Muscle of leg (tissue), 11 donors: Measurements from ENCODE around the gene TNIP1. TPM values are rescaled to one million over a fixed set of nuclear protein-coding genes. Genes with fewer than 3 reads are reported as not detected.
A peak's percentile ranks its signal among the peaks of the same experiment; 100 is the strongest.

ENCODE experiments used
- DNase-seq: peaks from one replicate; pipeline ENCODE4 v3.0.0; 2013
- H3K27ac ChIP-seq: one replicate; pipeline ENCODE4 v1.5.1; 2013; ENCODE audit warnings: mild to moderate bottlenecking, low read length, control low read depth
- H3K27me3 ChIP-seq: one replicate; pipeline ENCODE4 v1.6.1; 2013; ENCODE audit warnings: low read length; ENCODE audit not compliant: control insufficient read depth, insufficient read depth
- H3K36me3 ChIP-seq: one replicate; pipeline ENCODE4 v1.6.1; 2013; ENCODE audit warnings: low read length; ENCODE audit not compliant: control insufficient read depth, insufficient read depth
- H3K4me1 ChIP-seq: one replicate; pipeline ENCODE4 v1.6.1; 2013; ENCODE audit warnings: low read length; ENCODE audit not compliant: control insufficient read depth, insufficient read depth
- H3K4me3 ChIP-seq: one replicate; pipeline ENCODE4 v1.5.1; 2013; ENCODE audit warnings: low read length, control low read depth
- H3K9me3 ChIP-seq: replicated peaks from 2 replicates; pipeline ENCODE4 v1.6.1; 2013; ENCODE audit warnings: low read depth, low read length; ENCODE audit not compliant: control insufficient read depth
- WGBS: methylation state at CpG from one replicate; pipeline ENCODE4 v1.1.5; 2013; ENCODE audit warnings: missing lambda C conversion rate; ENCODE audit not compliant: insufficient coverage; 5-methylcytosine and 5-hydroxymethylcytosine counted together
- polyA plus RNA-seq, 8 donors: library from polyadenylated mRNA; unstranded; fragments of 120-200 nt; gene quantifications; one replicate each; pipeline versions ENCODE4 v1.2.1 to v1.2.3, GENCODE V29; 2013; ENCODE audit warnings: inconsistent platforms in 1 of 8, low replicate concordance in 1 of 8; ENCODE audit not compliant: insufficient read length in 8 of 8, insufficient read depth in 1 of 8
- total RNA-seq: library from RNA; stranded (reverse); fragments of 120-200 nt; gene quantifications from one replicate; pipeline ENCODE4 v1.2.4, GENCODE V29; 2013

Gene TNIP1
- total and polyA plus RNA-seq, 9 donors = 51.3 to 102 (median 89.2) TPM

GRCh38 chr5:151034422-151035379 lies 46.1 kb downstream of the TNIP1 start:
- H3K36me3 ChIP-seq = peaks cover 92% of the 10 kb centered on the region
- 89% methylated on average over 16 of the region's 19 CpGs for WGBS
- no peak overlapping the region for H3K4me3 ChIP-seq
- DNase-seq = no peak
- no peaks in the 10 kb centered on the region for H3K27me3 ChIP-seq
- H3K4me1 ChIP-seq = peaks cover 39% of the 10 kb centered on the region
- H3K9me3 ChIP-seq = no peaks in the 10 kb centered on the region
- no peak overlapping the region for H3K27ac ChIP-seq

GRCh38 chr5:151033217-151033934 lies 47.5 kb downstream of the TNIP1 start:
- peaks cover 32% of the 10 kb centered on the region for H3K4me1 ChIP-seq
- 98% methylated on average over 11 of the region's 14 CpGs for WGBS
- peaks cover 92% of the 10 kb centered on the region for H3K36me3 ChIP-seq
- H3K27ac ChIP-seq = no peak overlapping the region
- no peak overlapping the region for H3K4me3 ChIP-seq
- H3K9me3 ChIP-seq = no peaks in the 10 kb centered on the region
- H3K27me3 ChIP-seq = no peaks in the 10 kb centered on the region
- DNase-seq = no peak

GRCh38 chr5:151031554-151031953 lies 49.3 kb downstream of the TNIP1 start:
- Histone ChIP-seq H3K9me3 (no peaks in the 10 kb centered on the region), H3K36me3 (peaks cover 94% of the 10 kb centered on the region), H3K4me1 (peaks cover 18% of the 10 kb centered on the region), H3K27me3 (no peaks in the 10 kb centered on the region), H3K4me3 (no peak overlapping the region), H3K27ac (no peak overlapping the region)
- DNase-seq = no peak
- 88% methylated on average over 8 of the region's 11 CpGs for WGBS

GRCh38 chr5:151030379-151030778 lies 50.5 kb downstream of the TNIP1 start:
- Histone ChIP-seq H3K4me1 (peaks cover 18% of the 10 kb centered on the region), H3K4me3 (no peak overlapping the region), H3K36me3 (peaks cover 88% of the 10 kb centered on the region), H3K9me3 (no peaks in the 10 kb centered on the region), H3K27ac (peak overlapping the region; percentile 81), H3K27me3 (no peaks in the 10 kb centered on the region)
- 28% methylated on average over 4 of the region's 4 CpGs for WGBS
- peak; percentile 94 for DNase-seq

GRCh38 chr5:151030056-151030336 lies 50.8 kb downstream of the TNIP1 start:
- H3K27me3 ChIP-seq = no peaks in the 10 kb centered on the region
- H3K4me1 ChIP-seq = peaks cover 18% of the 10 kb centered on the region
- peak overlapping the region; percentile 81 for H3K27ac ChIP-seq
- DNase-seq = no peak
- H3K4me3 ChIP-seq = no peak overlapping the region
- no peaks in the 10 kb centered on the region for H3K9me3 ChIP-seq
- no CpG with 5 or more reads among the region's 5 CpGs for WGBS
- peaks cover 87% of the 10 kb centered on the region for H3K36me3 ChIP-seq

GRCh38 chr5:151029179-151030055 lies 51.4 kb downstream of the TNIP1 start:
- H3K9me3 ChIP-seq = no peaks in the 10 kb centered on the region
- peaks cover 21% of the 10 kb centered on the region for H3K4me1 ChIP-seq
- 95% methylated on average over 5 of the region's 9 CpGs for WGBS
- no peak for DNase-seq
- H3K4me3 ChIP-seq = no peak overlapping the region
- peak overlapping the region; percentile 81 for H3K27ac ChIP-seq
- peaks cover 84% of the 10 kb centered on the region for H3K36me3 ChIP-seq
- H3K27me3 ChIP-seq = no peaks in the 10 kb centered on the region

GRCh38 chr5:151028717-151029116 lies 52.1 kb downstream of the TNIP1 start:
- no peak for DNase-seq
- 90% methylated on average over 5 of the region's 8 CpGs for WGBS
- peaks cover 28% of the 10 kb centered on the region for H3K4me1 ChIP-seq

GRCh38 chr5:151027961-151028479 lies 52.8 kb downstream of the TNIP1 start:
- Histone ChIP-seq H3K27ac (no peak overlapping the region), H3K9me3 (no peaks in the 10 kb centered on the region), H3K27me3 (no peaks in the 10 kb centered on the region), H3K4me3 (no peak overlapping the region), H3K36me3 (peaks cover 75% of the 10 kb centered on the region), H3K4me1 (peaks cover 32% of the 10 kb centered on the region)
- DNase-seq = no peak
- 94% methylated on average over 4 of the region's 11 CpGs for WGBS

More at GRCh38 chr5:151028717-151029116, 52.1 kb downstream of the TNIP1 start:
- H3K27ac ChIP-seq = no peak overlapping the region
- no peaks in the 10 kb centered on the region for H3K27me3 ChIP-seq
- H3K36me3 ChIP-seq = peaks cover 82% of the 10 kb centered on the region
- H3K9me3 ChIP-seq = no peaks in the 10 kb centered on the region
- no peak overlapping the region for H3K4me3 ChIP-seq

- Histone ChIP-seq H3K4me1 (peaks cover 38% of the 10 kb centered on the region), H3K36me3 (peaks cover 68% of the 10 kb centered on the region), H3K27ac (no peak overlapping the region), H3K27me3 (no peaks in the 10 kb centered on the region), H3K4me3 (no peak overlapping the region), H3K9me3 (no peaks in the 10 kb centered on the region)
- 60% methylated on average over 4 of the region's 7 CpGs for WGBS
- DNase-seq = no peak
Measured at GRCh38 chr5:151026679-151027078, 54.2 kb downstream of the TNIP1 start.
